Fibroblast of peridontal ligament (primary cell): ENCODE measurements around the gene NBR1.
A peak's percentile ranks its signal among the peaks of the same experiment; 100 is the strongest.
"Not testable (repeated sequence)": the region's sequence is repeated elsewhere in the genome, so short reads cannot be mapped to it uniquely, and the experiment has no call there.

Experiments
- DNase-seq: peaks from one replicate; pipeline ENCODE4 v3.0.0-alpha.2; 2010; ENCODE audit errors: extremely low read depth

Gene NBR1

GRCh38 chr17:43159232-43159631, 11.8 kb upstream of the NBR1 start:
- not testable (repeated sequence) for DNase-seq

DNA sequence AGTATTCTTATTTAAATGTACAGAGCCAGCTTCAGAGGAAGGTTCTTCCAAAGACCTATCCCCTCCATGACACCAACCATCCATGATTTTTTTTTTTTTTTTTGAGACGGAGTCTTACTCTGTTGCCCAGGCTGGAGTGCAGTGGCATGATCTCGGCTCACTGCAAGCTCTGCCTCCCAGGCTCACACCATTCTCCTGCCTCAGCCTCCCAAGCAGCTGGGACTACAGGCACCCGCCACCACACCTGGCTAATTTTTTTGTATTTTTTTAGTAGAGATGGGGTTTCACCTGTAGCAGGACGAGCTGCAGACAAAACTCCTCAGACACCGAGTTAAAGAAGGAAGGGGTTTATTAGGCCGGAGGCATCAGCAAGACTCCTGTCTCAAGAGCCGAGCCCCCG, 11.1 kb upstream of the NBR1 start:
- DNase-seq = not testable (repeated sequence)

DNA sequence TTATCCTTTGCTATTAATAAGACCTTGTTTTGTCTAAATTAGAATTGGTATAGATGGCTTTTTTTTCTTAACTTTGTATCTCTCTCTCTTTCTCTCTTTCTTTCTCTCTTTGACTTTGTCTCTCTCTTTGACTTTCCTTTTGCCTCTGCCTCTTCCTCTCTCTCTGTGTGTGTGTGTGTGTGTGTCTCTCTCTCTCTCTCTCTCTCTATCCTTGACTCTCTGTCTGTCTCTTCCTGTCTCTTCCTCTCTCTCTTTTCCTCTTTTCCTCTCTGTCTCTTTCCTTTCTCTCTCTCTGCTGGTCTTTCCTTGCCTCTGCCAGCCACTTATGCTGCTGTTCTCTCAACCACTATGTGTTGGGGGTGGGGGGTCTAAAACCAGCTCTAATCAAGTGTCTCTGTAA, 5.0 kb upstream of the NBR1 start:
- not testable (repeated sequence) for DNase-seq

DNA sequence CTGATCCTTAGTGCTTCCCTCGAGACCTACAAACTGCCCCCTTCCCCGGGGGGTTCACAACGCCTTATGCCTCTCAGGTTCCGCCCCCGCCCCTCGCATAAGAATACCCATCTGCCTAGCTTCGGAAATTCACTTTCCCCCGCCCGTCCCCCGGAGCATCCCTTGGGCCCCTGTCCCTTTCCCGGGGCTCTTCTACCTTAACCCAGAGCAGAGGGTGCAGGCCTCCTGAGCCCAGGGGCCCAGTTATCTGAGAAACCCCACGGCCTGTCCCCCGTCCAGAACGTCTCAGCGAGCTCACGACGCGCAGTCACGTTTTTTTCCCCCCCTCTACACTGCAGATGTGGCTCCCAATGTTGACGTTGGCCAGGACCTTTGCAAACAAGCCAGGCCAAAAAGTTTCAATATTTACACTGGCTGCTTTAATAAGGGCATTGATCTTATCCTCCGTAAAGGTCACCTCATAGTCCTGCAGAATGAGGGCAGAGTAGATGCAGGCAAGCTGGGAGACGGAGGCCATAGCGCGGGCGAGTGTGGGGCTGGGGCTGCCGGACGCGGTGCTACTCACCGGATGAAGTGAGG, 1.4 kb upstream of the NBR1 start:
- DNase-seq = no peak

GRCh38 chr17:43170140-43170765, 761 bp upstream of the NBR1 start:
- DNase-seq = peak; percentile 94

DNA sequence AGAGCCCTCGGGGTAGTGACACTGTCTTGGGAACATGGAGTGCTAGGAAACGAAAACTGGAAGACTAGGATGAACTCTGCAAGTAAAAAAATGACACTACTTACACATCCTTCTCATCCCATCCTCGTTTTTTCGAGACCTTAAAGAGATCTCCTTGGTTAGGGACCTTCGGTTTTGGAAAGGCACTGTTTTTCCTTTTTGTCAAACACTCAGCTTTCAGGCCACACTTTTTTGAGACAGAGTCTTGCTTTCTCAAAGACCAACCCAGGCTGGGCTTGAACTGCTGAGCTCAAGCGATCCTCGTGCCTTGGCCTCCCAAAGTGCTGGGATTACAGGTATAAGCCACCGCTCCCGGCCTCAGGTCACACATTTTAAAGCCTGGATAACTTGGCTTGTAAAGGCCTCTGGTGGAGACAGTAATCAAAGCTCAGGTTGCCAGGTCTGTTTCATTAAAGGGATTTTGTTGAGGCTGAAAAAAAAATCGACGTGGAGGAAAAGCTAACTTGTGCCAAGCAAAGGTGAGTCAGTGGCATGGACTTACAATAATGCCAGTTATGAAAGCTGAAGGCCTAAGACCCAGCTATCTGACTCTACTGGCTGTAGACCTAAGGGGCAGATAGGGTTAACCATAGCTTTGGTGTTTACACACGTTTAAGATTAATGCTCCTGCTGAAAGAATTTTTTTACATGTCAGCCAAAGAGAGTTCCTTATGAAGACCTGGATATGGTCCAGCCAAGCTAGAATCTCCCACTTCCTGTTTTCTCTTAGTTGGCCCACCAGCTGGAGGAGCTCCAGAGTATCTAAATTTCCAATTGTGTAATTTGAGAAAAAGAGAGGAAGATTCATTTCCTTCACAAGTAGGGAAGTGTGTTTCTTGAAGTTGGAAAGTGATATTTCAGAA, 823 bp downstream of the NBR1 start:
- peak; percentile 84 for DNase-seq

DNA sequence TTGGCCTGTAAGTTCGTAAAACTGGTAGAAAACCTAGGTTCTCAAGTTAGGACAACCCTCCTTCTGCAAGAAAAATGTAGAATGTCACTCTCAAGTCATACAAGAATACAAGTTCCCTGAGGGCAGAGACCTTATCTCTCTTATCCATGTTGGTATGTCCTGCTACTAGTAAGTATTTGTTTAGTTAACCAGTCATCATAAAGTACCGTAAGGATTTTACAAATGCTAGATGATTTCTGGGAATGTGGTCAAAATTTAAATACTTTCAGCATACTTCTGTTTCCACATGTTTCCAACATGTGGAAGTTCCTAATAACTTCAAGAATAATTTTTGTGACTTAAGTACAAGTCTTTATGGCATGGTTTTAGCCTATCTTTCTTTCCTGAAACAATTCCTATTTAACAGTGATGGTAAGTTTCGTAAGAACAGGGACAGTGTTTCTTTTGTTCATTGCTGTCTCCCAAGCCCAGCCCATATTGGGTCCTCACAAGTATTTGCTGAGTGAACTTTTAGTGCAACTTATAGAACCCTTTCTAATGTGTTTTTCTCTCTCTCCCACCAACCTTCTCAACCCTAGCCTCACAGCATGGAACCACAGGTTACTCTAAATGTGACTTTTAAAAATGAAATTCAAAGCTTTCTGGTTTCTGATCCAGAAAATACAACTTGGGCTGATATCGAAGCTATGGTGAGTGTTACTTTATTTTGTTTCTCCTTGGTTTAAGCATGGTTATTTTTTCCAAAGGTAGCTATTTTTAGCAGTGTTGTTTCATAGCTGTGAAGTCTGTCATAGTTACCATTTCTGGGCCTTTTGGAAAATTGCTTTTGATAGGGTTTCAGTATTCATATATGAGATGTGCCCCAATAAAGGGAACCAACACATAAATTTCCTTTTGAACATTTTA, 4.5 kb downstream of the NBR1 start:
- DNase-seq = peak; percentile 82

GRCh38 chr17:43176119-43176570, 5.1 kb downstream of the NBR1 start:
- DNase-seq = no peak

DNA sequence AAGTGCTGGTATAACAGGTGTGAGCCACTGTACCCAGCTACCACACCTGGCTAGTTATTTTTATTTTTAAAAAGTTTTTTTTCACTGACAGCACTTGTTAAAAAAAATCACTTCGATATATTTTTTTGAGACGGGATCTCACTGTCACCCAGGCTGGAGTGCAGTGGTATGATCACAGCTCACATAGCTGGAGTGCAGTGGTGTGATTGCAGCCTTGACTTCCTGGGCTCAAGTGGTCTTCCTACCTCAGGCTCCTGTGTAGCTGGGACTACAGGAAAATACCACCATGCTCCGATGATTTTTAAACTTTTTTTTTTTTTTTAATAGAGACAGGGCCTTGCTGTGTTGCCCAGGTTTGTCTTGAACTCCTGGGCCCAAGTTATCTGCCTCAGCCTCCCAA, 12.9 kb downstream of the NBR1 start:
- DNase-seq = no peak

- DNase-seq = not testable (repeated sequence)
Measured at GRCh38 chr17:43186656-43187055, 15.6 kb downstream of the NBR1 start.

GRCh38 chr17:43193251-43193650, 22.2 kb downstream of the NBR1 start:
- DNase-seq = no peak

- DNase-seq = no peak
Measured at GRCh38 chr17:43199633-43200032, 28.6 kb downstream of the NBR1 start.

DNA sequence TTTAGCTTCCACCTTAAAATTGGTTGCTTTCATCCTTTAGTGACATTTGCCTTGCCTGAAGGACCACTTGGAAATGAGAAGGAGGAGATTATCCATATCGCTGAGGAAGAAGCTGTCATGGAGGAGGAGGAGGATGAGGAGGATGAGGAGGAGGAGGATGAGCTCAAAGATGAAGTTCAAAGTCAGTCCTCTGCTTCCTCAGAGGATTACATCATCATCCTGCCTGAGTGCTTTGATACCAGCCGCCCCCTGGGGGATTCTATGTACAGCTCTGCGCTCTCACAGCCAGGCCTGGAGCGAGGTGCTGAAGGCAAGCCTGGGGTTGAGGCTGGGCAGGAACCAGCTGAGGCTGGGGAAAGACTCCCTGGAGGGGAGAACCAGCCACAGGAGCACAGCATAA, 29.1 kb downstream of the NBR1 start:
- DNase-seq = no peak

DNA sequence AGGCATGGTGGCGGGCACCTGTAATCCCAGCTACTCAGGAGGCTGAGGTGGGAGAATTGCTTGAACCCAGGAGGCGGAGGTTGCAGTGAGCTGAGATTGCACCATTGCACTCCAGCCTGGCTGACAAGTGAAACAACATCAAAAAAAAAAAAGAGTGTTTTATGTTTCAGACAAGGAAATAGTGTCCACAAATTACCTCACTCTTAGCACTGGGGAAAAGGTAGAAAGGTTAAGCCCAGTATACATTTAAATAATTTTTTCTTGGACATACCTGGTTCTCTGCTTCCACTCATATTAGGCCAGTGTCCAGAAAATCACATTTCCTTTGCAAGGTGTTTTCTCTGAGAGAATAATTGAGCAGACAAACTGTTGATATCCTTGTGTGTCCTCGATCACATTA, 32.0 kb downstream of the NBR1 start:
- DNase-seq = not testable (repeated sequence)

- DNase-seq = no peak
Measured at GRCh38 chr17:43210576-43210975, 39.6 kb downstream of the NBR1 start.

GRCh38 chr17:43211123-43211479, 40.1 kb downstream of the NBR1 start:
- DNase-seq = no peak

DNA sequence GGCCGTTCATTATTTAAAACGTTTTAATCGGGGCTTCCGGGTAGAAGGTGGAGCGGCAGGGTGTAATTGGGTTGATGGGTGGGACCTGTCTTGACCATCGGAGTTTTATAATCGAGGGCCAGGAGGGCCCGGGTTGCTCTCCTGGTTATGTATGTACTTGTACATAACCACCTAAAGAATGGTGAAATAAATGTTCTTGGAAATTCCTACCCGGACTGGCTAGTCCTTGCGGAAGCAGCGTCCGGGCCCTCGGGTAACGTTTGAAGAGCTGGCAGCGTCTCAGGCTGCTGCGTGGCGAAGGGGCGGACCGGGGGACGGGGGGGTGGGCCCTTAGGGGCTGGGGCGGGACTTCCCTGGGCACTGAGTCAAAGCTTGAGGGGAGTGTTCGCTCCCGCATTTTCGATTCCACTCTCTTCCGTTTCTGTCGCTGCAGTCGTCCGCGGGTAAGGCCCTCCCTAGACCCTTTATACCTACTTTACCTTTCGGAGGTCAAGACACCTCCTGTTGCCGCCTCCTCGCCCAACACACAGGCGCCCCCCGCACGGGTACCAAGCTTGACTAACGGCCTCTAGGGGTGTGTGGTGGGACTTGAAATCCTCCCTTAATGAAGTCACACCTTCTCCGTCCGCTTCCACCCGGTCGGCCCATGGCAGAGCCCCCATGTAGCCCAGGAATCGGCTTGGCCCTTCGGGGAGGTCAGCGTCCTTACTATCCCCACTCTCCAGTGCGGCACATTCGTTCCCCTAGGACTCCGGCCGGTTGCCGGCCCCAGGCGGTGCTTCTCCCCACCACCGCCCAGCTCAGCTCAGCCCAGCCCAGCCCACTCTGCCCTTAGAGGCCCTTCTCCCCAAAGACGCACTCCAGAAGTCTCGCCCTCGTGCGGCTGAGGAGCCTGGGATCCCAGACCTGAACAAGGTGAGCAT, 40.7 kb downstream of the NBR1 start, which contains the start of gene TMEM106A:
Gene TMEM106A (plus strand): TSS at position 396 of the 923 bp plus-strand sequence. CDS start 1,167 bp downstream, outside the sequence.
- DNase-seq = peak; percentile 85

DNA sequence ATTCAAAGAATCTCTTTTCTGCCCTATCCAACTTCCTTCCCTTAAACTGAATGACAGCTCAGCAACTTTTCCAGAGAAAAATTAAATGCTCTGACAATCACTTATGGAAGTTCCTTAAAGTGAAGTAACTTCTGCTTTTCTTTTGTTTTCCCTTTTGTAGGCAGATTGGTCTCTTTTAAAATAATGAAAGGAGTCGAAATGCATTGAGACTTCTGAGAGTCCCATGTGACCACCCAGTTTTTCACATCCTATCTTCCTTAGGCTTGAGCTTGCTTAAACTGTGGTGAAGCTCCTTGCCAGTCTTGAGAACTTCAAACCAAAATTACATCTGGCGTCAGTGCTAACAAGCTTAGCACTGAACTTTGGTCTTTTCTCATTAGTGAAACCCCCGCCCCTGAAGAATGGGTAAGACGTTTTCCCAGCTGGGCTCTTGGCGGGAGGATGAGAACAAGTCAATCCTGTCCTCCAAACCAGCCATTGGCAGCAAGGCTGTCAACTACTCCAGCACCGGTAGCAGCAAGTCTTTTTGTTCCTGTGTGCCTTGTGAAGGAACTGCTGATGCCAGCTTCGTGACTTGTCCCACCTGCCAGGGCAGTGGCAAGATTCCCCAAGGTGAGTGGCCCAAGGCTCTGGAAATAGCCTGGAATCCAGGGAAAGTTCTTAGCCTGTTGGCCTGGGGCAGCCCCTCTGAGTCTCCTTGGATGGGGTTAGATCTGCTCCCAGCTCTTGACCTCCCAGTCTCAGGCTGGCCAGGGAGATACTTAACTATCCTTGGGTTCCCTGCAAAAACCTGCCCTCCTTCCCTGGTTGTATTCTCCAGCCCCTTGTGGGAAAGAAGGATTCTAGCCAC, 41.9 kb downstream of the NBR1 start:
- DNase-seq = peak; percentile 27

DNA sequence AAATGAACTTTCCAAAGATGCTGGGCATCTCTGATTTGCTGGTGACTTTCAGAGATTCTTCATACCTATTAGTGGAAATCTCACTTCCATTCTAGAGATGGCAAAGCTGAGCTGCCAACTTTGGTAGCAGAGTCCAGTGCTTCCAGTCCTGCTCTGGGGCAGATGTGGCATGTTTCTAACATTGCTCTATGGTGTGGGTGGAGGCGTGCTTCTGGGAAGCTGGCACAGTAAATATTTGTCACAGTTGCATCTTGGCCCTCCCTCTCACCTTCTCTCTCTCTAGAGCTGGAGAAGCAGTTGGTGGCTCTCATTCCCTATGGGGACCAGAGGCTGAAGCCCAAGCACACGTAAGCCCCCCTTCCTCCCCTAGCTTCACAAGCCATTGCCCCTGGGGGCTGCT, 42.5 kb downstream of the NBR1 start:
- DNase-seq = no peak

DNA sequence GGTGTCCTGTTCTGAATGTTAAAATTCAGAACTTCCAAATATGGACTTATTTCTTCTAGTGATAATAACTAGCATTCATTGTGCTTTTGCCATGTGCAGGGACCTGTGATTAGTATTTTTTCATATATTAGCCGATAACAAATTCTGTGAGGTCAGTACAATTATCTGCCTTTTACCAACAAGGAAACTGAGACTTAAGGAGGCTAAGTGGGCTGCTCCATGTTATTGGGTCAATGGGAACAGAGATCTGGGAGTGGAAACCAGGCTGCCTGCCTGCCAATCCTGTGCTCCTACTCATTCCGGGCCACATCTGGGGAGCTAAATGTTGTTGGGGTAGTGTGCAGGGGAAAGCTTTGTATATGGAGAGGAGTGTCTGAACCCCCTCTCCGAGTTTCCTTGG, 44.3 kb downstream of the NBR1 start:
- DNase-seq = no peak
